ENCODE results near the gene CRYBB1. TPM values are rescaled to one million over a fixed set of nuclear protein-coding genes. Genes with fewer than 3 reads are reported as not detected.

CRYBB1 gene
- total RNA-seq, 1 experiment from 2014 or later, result not detected

DNA sequence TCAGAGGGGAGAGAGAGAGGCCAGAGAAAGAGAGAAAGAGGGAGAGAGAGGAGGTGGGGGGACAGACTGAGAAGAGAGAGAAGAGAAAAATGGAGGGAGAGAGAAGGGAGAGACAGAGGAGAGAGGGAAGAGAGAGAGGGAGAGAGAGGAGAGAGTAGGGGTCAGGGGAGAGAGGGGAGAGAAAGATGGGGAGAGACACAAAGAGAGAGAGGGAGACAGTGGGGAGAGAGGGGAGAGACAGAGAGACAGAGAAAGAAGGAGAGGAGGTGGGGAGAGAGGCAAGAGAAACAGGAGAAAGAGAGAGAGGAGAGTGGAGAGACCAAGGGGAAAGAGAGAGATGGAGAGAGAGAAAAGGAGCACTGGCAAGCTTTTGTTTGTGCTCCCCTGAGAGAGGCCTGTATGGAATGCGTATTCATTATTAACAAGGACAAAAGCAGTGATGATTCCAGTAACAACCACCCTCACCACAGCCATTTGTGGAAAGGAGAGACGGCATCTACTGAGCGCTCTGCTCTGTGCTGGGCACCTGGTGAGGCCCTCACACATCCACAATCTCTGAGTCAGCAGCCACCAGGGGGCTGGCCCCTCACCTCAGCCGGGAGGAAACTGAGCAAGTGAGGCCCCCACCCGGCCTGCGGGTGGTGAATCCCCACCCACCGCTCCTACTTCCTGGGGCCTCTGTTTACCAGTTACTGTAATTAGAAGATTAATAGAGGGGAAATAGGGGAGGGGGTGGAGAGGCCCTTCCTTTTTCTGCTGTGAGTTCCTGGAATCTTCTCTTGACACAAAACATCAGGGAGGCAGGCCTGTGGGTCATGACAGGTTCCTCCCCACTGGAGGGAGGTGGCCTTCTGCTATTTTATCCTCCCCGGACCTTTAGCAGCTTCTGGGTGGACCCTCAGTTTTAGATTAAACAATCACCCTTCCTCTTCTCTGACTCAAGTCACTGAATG is 24.9 kb upstream of the CRYBB1 start:
- no peak for DNase-seq
- ATAC-seq, result no peak
- Histone ChIP-seq H4K20me1 (ENCODE audit: low read length) (no peaks in the 10 kb centered on the region), H3K79me2 (ENCODE audit: low read length) (no peaks in the 10 kb centered on the region), H3K36me3 (ENCODE audit: low read depth, low read length) (no peaks in the 10 kb centered on the region), H3K27me3 (ENCODE audit: low read length) (peaks cover 23% of the 10 kb centered on the region), H2AFZ (ENCODE audit: low read length) (no peak overlapping the region), H3K4me3 (ENCODE audit: low read length) (no peak overlapping the region), H3F3A (ENCODE audit: low read length, unreplicated experiment) (no peaks in the 10 kb centered on the region), H3K9ac (ENCODE audit: low read length) (no peak overlapping the region), H3K4me2 (ENCODE audit: low read length) (no peak overlapping the region), H3K9me3 (ENCODE audit: low read length) (no peaks in the 10 kb centered on the region), H3K27ac (ENCODE audit: low read length) (no peak overlapping the region), H3K9me2 (replicated peaks; ENCODE audit: low read length) (no peaks in the 10 kb centered on the region), H3K4me1 (ENCODE audit: insufficient read depth, low read length) (0 out of 2 replicates have a peak, but pooled peaks cover 6% of the 10 kb centered on the region)
- no TSS peak for BruUV-seq (replicated peaks)
- CTCF ChIA-PET, result no interaction called here
- intact Hi-C loops (cut with micrococcal nuclease), result no loop called here
- TF ChIP-seq, protein P1, sequence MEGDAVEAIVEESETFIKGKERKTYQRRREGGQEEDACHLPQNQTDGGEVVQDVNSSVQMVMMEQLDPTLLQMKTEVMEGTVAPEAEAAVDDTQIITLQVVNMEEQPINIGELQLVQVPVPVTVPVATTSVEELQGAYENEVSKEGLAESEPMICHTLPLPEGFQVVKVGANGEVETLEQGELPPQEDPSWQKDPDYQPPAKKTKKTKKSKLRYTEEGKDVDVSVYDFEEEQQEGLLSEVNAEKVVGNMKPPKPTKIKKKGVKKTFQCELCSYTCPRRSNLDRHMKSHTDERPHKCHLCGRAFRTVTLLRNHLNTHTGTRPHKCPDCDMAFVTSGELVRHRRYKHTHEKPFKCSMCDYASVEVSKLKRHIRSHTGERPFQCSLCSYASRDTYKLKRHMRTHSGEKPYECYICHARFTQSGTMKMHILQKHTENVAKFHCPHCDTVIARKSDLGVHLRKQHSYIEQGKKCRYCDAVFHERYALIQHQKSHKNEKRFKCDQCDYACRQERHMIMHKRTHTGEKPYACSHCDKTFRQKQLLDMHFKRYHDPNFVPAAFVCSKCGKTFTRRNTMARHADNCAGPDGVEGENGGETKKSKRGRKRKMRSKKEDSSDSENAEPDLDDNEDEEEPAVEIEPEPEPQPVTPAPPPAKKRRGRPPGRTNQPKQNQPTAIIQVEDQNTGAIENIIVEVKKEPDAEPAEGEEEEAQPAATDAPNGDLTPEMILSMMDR (conservative IDR thresholded peaks at IDR 0.05; ENCODE audit: low read depth, low read length), result no peak
- no peak for TF ChIP-seq EZH2 (IDR thresholded peaks at IDR 0.05; ENCODE audit: low read length, unreplicated experiment)
- TF ChIP-seq EZH2phosphoT487 (IDR thresholded peaks at IDR 0.05; ENCODE audit: borderline replicate concordance, low read length), result no peak
- POLR2A ChIA-PET (ENCODE audit: unreplicated experiment), result no interaction called here

DNA sequence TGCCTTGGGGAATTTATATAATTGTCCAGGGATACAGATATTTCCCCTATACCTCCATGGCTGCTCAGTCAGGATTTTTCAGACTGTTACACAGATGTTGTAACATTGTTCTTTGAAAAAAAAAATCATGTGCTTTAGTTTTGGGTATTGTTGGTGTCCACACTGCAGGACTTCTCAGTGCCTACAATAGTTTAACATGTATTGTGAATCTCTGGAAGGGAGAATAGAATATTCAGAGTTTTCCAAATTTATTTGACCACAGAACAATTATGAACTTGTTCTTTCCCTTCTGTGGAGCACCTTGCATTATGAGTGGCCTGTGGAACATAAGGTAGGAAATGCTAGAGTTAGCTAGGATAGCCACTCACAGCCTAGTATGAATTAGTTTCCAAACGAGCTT is 18.5 kb upstream of the CRYBB1 start:
- H3F3A ChIP-seq (ENCODE audit: low read length, unreplicated experiment), result no peaks in the 10 kb centered on the region
- no peak for DNase-seq
- H3K4me1 ChIP-seq (ENCODE audit: insufficient read depth, low read length), result no peaks in the 10 kb centered on the region
- TF ChIP-seq EZH2 (IDR thresholded peaks at IDR 0.05; ENCODE audit: low read length, unreplicated experiment) (no peak), EZH2phosphoT487 (IDR thresholded peaks at IDR 0.05; ENCODE audit: borderline replicate concordance, low read length) (no peak)
- TF ChIP-seq, protein P1 (conservative IDR thresholded peaks at IDR 0.05; ENCODE audit: low read depth, low read length), result no peak
- H3K36me3 ChIP-seq (ENCODE audit: low read depth, low read length), result no peaks in the 10 kb centered on the region
- no peaks in the 10 kb centered on the region for H3K79me2 ChIP-seq (ENCODE audit: low read length)
- no peak overlapping the region for H3K27ac ChIP-seq (ENCODE audit: low read length)
- no peaks in the 10 kb centered on the region for H4K20me1 ChIP-seq (ENCODE audit: low read length)
- ChIA-PET POLR2A (ENCODE audit: unreplicated experiment) (no interaction called here), CTCF (no interaction called here)
- BruUV-seq (replicated peaks), result no TSS peak
- no peak overlapping the region for H3K4me2 ChIP-seq (ENCODE audit: low read length)
- H3K9me2 ChIP-seq (replicated peaks; ENCODE audit: low read length), result no peaks in the 10 kb centered on the region
- no peak overlapping the region for H3K4me3 ChIP-seq (ENCODE audit: low read length)
- no peak overlapping the region for H3K9ac ChIP-seq (ENCODE audit: low read length)
- ATAC-seq, result no peak
- no peak overlapping the region for H2AFZ ChIP-seq (ENCODE audit: low read length)
- intact Hi-C loops (cut with micrococcal nuclease), result no loop called here
- H3K27me3 ChIP-seq (ENCODE audit: low read length), result peaks cover 12% of the 10 kb centered on the region; the same call in 1 of the 2 replicates
- H3K9me3 ChIP-seq (ENCODE audit: low read length), result no peaks in the 10 kb centered on the region

- H3K9me3 ChIP-seq (ENCODE audit: low read length), result no peaks in the 10 kb centered on the region
- CTCF ChIA-PET, result no interaction called here
- H3K9me2 ChIP-seq (replicated peaks; ENCODE audit: low read length), result no peaks in the 10 kb centered on the region
- no peaks in the 10 kb centered on the region for H3K79me2 ChIP-seq (ENCODE audit: low read length)
- H3K4me2 ChIP-seq (ENCODE audit: low read length), result no peak overlapping the region
- no peaks in the 10 kb centered on the region for H4K20me1 ChIP-seq (ENCODE audit: low read length)
- no peak overlapping the region for H3K9ac ChIP-seq (ENCODE audit: low read length)
- TF ChIP-seq, protein P1 (conservative IDR thresholded peaks at IDR 0.05; ENCODE audit: low read depth, low read length), result no peak
- TF ChIP-seq EZH2phosphoT487 (IDR thresholded peaks at IDR 0.05; ENCODE audit: borderline replicate concordance, low read length), result no peak
- TF ChIP-seq EZH2 (IDR thresholded peaks at IDR 0.05; ENCODE audit: low read length, unreplicated experiment), result no peak
- H3K27me3 ChIP-seq (ENCODE audit: low read length), result peaks cover 12% of the 10 kb centered on the region; the same call in 1 of the 2 replicates
- no peak for ATAC-seq
- H2AFZ ChIP-seq (ENCODE audit: low read length), result no peak overlapping the region
- H3F3A ChIP-seq (ENCODE audit: low read length, unreplicated experiment), result no peaks in the 10 kb centered on the region
- POLR2A ChIA-PET (ENCODE audit: unreplicated experiment), result no interaction called here
- H3K27ac ChIP-seq (ENCODE audit: low read length), result no peak overlapping the region
- intact Hi-C loops (cut with micrococcal nuclease), result no loop called here
- DNase-seq, result no peak
- H3K36me3 ChIP-seq (ENCODE audit: low read depth, low read length), result no peaks in the 10 kb centered on the region
- BruUV-seq (replicated peaks), result no TSS peak
- no peak overlapping the region for H3K4me3 ChIP-seq (ENCODE audit: low read length)
- H3K4me1 ChIP-seq (ENCODE audit: insufficient read depth, low read length), result no peaks in the 10 kb centered on the region
Measured at GRCh38 chr22:26635117-26635516, 17.3 kb upstream of the CRYBB1 start.

Data from PC-3 (cell line).